Esophagus muscularis mucosa (tissue), 4 donors: ENCODE data around the gene YAF2. TPM values are rescaled to one million over a fixed set of nuclear protein-coding genes. Genes with fewer than 3 reads are reported as not detected.

Experiments
- DNase-seq: peaks from one replicate; pipeline ENCODE4 v3.0.0-alpha.2; 2017; ENCODE audit errors: extremely low spot score
- H3K27ac ChIP-seq, 4 donors: fragments of 200-600 bp; sonication (generic); replicated peaks in 1 of 4; 1 replicate in 3 of 4; 2 replicates in 1 of 4; pipeline ENCODE4 v1.5.1; 2016 to 2019; ENCODE audit warnings: mild to moderate bottlenecking in 1 of 4
- H3K27me3 ChIP-seq, 4 donors: fragments of 200-600 bp; sonication (generic); one replicate each; pipeline versions ENCODE4 v1.5.1 to v1.6.0; 2016 to 2019
- H3K36me3 ChIP-seq, 4 donors: fragments of 200-600 bp; sonication (generic); one replicate each; pipeline ENCODE4 v1.5.1; 2016 to 2019
- H3K4me1 ChIP-seq, 4 donors: fragments of 200-600 bp; sonication (generic); one replicate each; pipeline ENCODE4 v1.5.1; 2016 to 2019
- H3K4me3 ChIP-seq, 4 donors: fragments of 200-600 bp; sonication (generic); 1 replicate in 2 of 4; 2 replicates in 2 of 4; pipeline ENCODE4 v1.5.1; 2016 to 2019; ENCODE audit warnings: mild to moderate bottlenecking in 4 of 4, moderate library complexity in 1 of 4
- H3K9me3 ChIP-seq, 4 donors: fragments of 200-600 bp; sonication (generic); 1 replicate in 3 of 4; 2 replicates in 1 of 4; pipeline ENCODE4 v1.5.1; 2016 to 2019
- EP300 ChIP-seq: sonication (generic); formaldehyde crosslinking; IDR thresholded peaks from one replicate; pipeline ENCODE4 v1.6.1; 2017; ENCODE audit warnings: antibody characterized with exemption
- POLR2A ChIP-seq: fragments of 450-650 bp; IDR thresholded peaks from one replicate; pipeline ENCODE4 v1.6.1; 2017; ENCODE audit warnings: antibody characterized with exemption, moderate library complexity, mild to moderate bottlenecking, low read depth
- POLR2AphosphoS5 ChIP-seq, 2 donors: sonication (generic); formaldehyde crosslinking; IDR thresholded peaks; one replicate each; pipeline ENCODE4 v1.6.1; 2017; ENCODE audit warnings: antibody characterized with exemption in 2 of 2
- WGBS: methylation state at CpG from one replicate; pipeline ENCODE4 v1.1.5; 2018; 5-methylcytosine and 5-hydroxymethylcytosine counted together
- intact Hi-C: fragments of 100-400 bp; cut with DNase I; formaldehyde crosslinking; loops from one replicate; pipeline ENCODE4 v1.15.1; 2023
- total RNA-seq, 4 donors: library from RNA; depleted of rRNA; stranded (reverse); fragments of >200 nt; gene quantifications; one replicate each; pipeline versions ENCODE4 v1.1.0 to v1.2.1, GENCODE V29; 2016
- TF ChIP-seq, protein P1 (sequence below), 3 experiments: fragments of 200-600 bp in 2 of 3; fragments of 450-650 bp in 1 of 3; sonication (generic) in 2 of 3; IDR thresholded peaks; one replicate each; pipeline ENCODE4 v1.5.1; 2017 to 2019; ENCODE audit warnings: antibody characterized with exemption in 3 of 3, mild to moderate bottlenecking in 2 of 3, moderate library complexity in 1 of 3

Gene YAF2
- total RNA-seq, 4 donors from 2014 or later: 16.8 to 30.3 (median 20.4) TPM

DNA sequence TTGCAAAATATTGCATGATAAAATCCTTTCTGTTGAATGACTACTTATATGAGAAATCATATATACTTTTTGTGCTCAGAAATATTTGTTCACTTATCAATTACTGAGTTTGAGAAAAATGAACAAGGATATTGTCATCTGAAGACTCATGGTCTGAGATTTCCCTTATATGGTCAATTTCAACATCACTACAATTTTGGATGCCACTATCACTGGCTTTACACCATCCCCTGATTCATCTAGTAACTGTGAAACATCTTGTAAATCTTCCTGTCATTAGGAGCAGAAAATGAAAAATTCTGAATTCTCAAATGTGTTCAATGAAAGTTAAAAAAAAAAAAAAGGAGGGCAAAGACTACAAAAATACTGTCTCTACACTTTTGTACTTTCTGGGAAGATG is 71.5 kb downstream of the YAF2 start:
- intact Hi-C loops: no loop called here

DNA sequence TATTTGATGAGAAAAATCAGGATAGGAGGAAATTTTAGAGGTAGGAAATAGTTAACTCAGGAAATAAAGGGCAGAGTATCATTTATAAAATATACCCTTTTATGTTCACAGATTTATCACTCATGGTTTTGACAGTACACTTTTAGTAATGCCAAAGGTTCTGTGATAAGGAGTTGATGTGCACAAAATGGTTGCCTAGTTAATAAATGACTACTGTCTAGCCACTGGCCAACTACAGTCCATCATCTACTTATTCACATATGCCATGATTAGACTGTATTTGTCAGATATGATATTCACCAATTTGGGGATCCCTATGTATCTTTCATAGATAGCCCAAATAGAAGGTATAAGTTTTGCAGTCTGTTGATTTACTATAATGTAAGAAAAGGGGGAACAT is 74.1 kb downstream of the YAF2 start:
- peaks cover 0 to 24% (median 10%) of the 10 kb centered on the region in 4 donors for H3K36me3 ChIP-seq
- H3K27me3 ChIP-seq: no peaks in the 10 kb centered on the region
- no peak for DNase-seq
- H3K4me3 ChIP-seq: no peak overlapping the region
- H3K27ac ChIP-seq: no peak overlapping the region
- TF ChIP-seq EP300 (no peak), POLR2AphosphoS5 (IDR thresholded peaks at IDR 0.05) (no peak), POLR2A (no peak)
- TF ChIP-seq, protein P1, sequence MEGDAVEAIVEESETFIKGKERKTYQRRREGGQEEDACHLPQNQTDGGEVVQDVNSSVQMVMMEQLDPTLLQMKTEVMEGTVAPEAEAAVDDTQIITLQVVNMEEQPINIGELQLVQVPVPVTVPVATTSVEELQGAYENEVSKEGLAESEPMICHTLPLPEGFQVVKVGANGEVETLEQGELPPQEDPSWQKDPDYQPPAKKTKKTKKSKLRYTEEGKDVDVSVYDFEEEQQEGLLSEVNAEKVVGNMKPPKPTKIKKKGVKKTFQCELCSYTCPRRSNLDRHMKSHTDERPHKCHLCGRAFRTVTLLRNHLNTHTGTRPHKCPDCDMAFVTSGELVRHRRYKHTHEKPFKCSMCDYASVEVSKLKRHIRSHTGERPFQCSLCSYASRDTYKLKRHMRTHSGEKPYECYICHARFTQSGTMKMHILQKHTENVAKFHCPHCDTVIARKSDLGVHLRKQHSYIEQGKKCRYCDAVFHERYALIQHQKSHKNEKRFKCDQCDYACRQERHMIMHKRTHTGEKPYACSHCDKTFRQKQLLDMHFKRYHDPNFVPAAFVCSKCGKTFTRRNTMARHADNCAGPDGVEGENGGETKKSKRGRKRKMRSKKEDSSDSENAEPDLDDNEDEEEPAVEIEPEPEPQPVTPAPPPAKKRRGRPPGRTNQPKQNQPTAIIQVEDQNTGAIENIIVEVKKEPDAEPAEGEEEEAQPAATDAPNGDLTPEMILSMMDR (IDR thresholded peaks at IDR 0.05): no peak
- intact Hi-C loops: no loop called here
- no peaks in the 10 kb centered on the region for H3K4me1 ChIP-seq
- no peaks in the 10 kb centered on the region for H3K9me3 ChIP-seq

More for the DNA sequence above, 71.5 kb downstream of the YAF2 start:
- H3K9me3 ChIP-seq: no peaks in the 10 kb centered on the region
- no peaks in the 10 kb centered on the region for H3K27me3 ChIP-seq
- H3K4me1 ChIP-seq: no peaks in the 10 kb centered on the region
- H3K36me3 ChIP-seq: peaks cover 0 to 6% (median 3%) of the 10 kb centered on the region in 4 donors
- no peak overlapping the region for H3K27ac ChIP-seq
- no peak for DNase-seq
- TF ChIP-seq EP300 (no peak), POLR2A (no peak), POLR2AphosphoS5 (IDR thresholded peaks at IDR 0.05) (no peak)
- TF ChIP-seq, protein P1 (IDR thresholded peaks at IDR 0.05): no peak
- no peak overlapping the region for H3K4me3 ChIP-seq

DNA sequence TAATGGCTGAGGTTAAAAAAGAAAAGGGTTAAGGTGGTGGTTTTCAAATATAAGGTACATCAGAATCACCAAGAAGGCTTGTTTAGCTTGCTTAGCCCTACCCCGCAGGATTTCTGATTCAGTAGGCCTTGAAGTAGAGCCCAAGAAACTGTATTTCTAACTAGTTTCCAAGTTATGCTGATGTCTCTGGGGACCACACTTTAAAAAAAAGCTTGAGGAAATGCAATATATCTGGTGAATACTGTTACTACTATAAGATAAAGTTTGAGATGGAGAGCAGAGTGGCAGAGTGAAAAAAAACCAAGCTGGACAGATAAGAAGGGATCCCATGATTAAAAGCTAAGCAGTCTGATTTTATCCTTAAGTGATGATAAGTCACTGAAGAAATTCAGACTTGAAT is 75.1 kb downstream of the YAF2 start:
- Histone ChIP-seq H3K27me3 (no peaks in the 10 kb centered on the region), H3K27ac (no peak overlapping the region), H3K4me1 (no peaks in the 10 kb centered on the region), H3K36me3 (peaks cover 0 to 26% (median 12%) of the 10 kb centered on the region in 4 donors), H3K9me3 (no peaks in the 10 kb centered on the region), H3K4me3 (no peak overlapping the region)
- intact Hi-C loops: no loop called here
- no peak for DNase-seq
- TF ChIP-seq EP300 (no peak), POLR2A (no peak), POLR2AphosphoS5 (IDR thresholded peaks at IDR 0.05) (no peak)
- TF ChIP-seq, protein P1 (IDR thresholded peaks at IDR 0.05): no peak
- 75% methylated on average over 1 of the region's 1 CpG for WGBS

DNA sequence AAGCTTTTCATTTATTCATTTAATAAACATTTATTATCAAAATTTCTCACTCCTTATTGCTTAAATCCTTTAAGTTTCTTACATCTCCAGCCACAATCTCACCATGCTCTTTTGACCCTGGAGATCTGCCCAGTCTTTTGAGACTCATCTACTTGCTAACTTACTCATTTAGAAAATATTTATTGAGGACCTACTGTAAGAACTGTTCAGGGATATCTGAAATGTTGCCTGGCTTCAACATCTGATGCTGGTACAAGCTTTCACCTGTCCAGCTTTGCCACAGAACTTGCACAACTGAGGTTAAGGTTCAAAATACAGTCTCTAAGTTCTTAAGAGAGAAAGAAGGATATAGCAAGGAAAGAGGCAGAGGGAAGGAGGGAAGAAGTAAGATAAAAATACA is 75.9 kb downstream of the YAF2 start:
- Histone ChIP-seq H3K9me3 (no peaks in the 10 kb centered on the region), H3K27ac (no peak overlapping the region), H3K4me3 (no peak overlapping the region), H3K27me3 (no peaks in the 10 kb centered on the region), H3K4me1 (no peaks in the 10 kb centered on the region), H3K36me3 (peaks cover 0 to 30% (median 14%) of the 10 kb centered on the region in 4 donors)
- intact Hi-C loops: no loop called here
- no peak for DNase-seq
- TF ChIP-seq POLR2A (no peak), EP300 (no peak), POLR2AphosphoS5 (IDR thresholded peaks at IDR 0.05) (no peak)
- TF ChIP-seq, protein P1 (IDR thresholded peaks at IDR 0.05): no peak

DNA sequence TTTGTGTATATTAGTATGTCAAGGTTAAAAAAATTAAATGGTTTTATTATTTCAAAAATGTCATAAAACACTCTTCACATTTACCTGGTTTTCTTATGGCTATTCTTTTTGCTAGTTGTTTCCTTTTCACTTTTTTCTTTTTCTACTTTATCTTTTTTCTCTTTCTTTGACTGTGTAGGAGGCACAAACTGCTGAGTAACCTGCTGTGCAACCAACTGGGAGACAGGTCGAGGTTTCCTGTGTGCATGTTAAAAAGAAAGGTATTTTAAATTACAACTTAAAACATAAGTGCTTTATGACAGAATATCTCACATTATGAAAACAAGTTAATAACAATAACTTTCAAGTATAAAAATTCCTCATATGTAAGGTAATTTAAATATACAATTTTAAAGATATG is 76.5 kb downstream of the YAF2 start:
- TF ChIP-seq EP300 (no peak), POLR2AphosphoS5 (IDR thresholded peaks at IDR 0.05) (no peak), POLR2A (no peak)
- TF ChIP-seq, protein P1 (IDR thresholded peaks at IDR 0.05): no peak
- intact Hi-C loops: no loop called here

More for the DNA sequence above, 76.5 kb downstream of the YAF2 start:
- Histone ChIP-seq H3K9me3 (no peaks in the 10 kb centered on the region), H3K4me3 (no peak overlapping the region), H3K36me3 (peaks cover 0 to 30% (median 14%) of the 10 kb centered on the region in 4 donors), H3K27ac (no peak overlapping the region), H3K27me3 (no peaks in the 10 kb centered on the region), H3K4me1 (no peaks in the 10 kb centered on the region)
- DNase-seq: no peak
- WGBS: 88% methylated on average over 1 of the region's 1 CpG
